SK-N-SH (cell line): ENCODE measurements around the gene MUCL1. TPM values are rescaled to one million over a fixed set of nuclear protein-coding genes. Genes with fewer than 3 reads are reported as not detected.
A peak's percentile ranks its signal among the peaks of the same experiment; 100 is the strongest.

ENCODE experiments used
- CTCF ChIA-PET: fragments of 300-600, 350-600 bp; formaldehyde crosslinking; extraction: SDS; loops from one replicate; lab custom pipeline; 2021; lab: Yijun Ruan, JAX
- POLR2A ChIA-PET: fragments of 350-600 bp; sonication (Branson Sonifier 250); formaldehyde crosslinking; extraction: SDS; loops from one replicate; lab custom pipeline; 2020; ENCODE audit warnings: antibody characterized with exemption, inconsistent platforms; lab: Yijun Ruan, JAX
- DNase-seq: peaks from one replicate; pipeline ENCODE4 v3.0.0; 2012
- H2AFZ ChIP-seq: fragments of 200-600 bp; sonication (generic); 2 replicates; pipeline ENCODE4 v1.8.1; 2016; ENCODE audit warnings: antibody characterized with exemption, mild to moderate bottlenecking, low read depth
- H3F3A ChIP-seq: fragments of 200-600 bp; sonication (generic); replicated peaks from 2 replicates; pipeline ENCODE3; 2016; ENCODE audit warnings: antibody characterized with exemption, mild to moderate bottlenecking; ENCODE audit not compliant: insufficient read depth
- H3K27ac ChIP-seq, 2 experiments: fragments of 200-500 bp in 1 of 2; fragments of 200-600 bp in 1 of 2; sonication (Bioruptor generic) in 1 of 2; sonication (generic), shearing (Covaris generic) in 1 of 2; 2 replicates each; pipeline versions ENCODE4 v1.5.1 to v1.6.1; 2014 to 2016; ENCODE audit warnings: low read depth in 2 of 2, inconsistent platforms in 1 of 2, low read length in 1 of 2, mild to moderate bottlenecking in 1 of 2, mixed read lengths in 1 of 2
- H3K27me3 ChIP-seq: fragments of 200-600 bp; sonication (generic), shearing (Covaris generic); 2 replicates; pipeline ENCODE4 v1.6.1; 2016; ENCODE audit warnings: mixed run types; ENCODE audit not compliant: insufficient read depth
- H3K36me3 ChIP-seq, 2 experiments: fragments of 200-500 bp in 1 of 2; fragments of 200-600 bp in 1 of 2; sonication (Bioruptor generic) in 1 of 2; sonication (generic) in 1 of 2; replicated peaks in 1 of 2; 2 replicates each; pipeline versions ENCODE3 to v1.5.1; 2014 to 2016; ENCODE audit warnings: low read length in 1 of 2, mild to moderate bottlenecking in 1 of 2; ENCODE audit not compliant: insufficient read depth in 2 of 2, control insufficient read depth in 1 of 2
- H3K4me1 ChIP-seq, 2 experiments: fragments of 200-500 bp in 1 of 2; fragments of 200-600 bp in 1 of 2; sonication (Bioruptor generic) in 1 of 2; sonication (generic), shearing (Covaris generic) in 1 of 2; 2 replicates each; pipeline versions ENCODE4 v1.5.1 to v1.6.1; 2014 to 2016; ENCODE audit warnings: low read depth in 1 of 2, low read length in 1 of 2, mixed run types in 1 of 2; ENCODE audit not compliant: insufficient read depth in 2 of 2, control insufficient read depth in 1 of 2
- H3K4me2 ChIP-seq: fragments of 200-600 bp; sonication (generic), shearing (Covaris generic); 2 replicates; pipeline ENCODE4 v1.6.1; 2017; ENCODE audit warnings: mixed run types
- H3K4me3 ChIP-seq, 2 experiments: fragments of 200-500 bp in 1 of 2; fragments of 200-600 bp in 1 of 2; sonication (Bioruptor generic) in 1 of 2; sonication (generic), shearing (Covaris generic) in 1 of 2; 2 replicates each; pipeline versions ENCODE4 v1.5.1 to v1.8.1; 2014 to 2016; ENCODE audit warnings: low read depth in 2 of 2, inconsistent platforms in 1 of 2, low read length in 1 of 2, mild to moderate bottlenecking in 1 of 2, mixed read lengths in 1 of 2, moderate library complexity in 1 of 2
- H3K79me2 ChIP-seq: fragments of 200-600 bp; sonication (generic); 2 replicates; pipeline ENCODE4 v1.8.1; 2017; ENCODE audit warnings: mild to moderate bottlenecking; ENCODE audit not compliant: insufficient read depth
- H3K9ac ChIP-seq: fragments of 200-600 bp; sonication (generic); 2 replicates; pipeline ENCODE4 v1.6.1; 2017; ENCODE audit warnings: mixed run types
- H3K9me2 ChIP-seq: fragments of 200-600 bp; sonication (generic); 2 replicates; pipeline ENCODE4 v1.6.1; 2017; ENCODE audit warnings: mixed run types
- H3K9me3 ChIP-seq: fragments of 200-600 bp; sonication (generic); 2 replicates; pipeline ENCODE4 v1.6.1; 2017; ENCODE audit warnings: mixed run types, mild to moderate bottlenecking, moderate library complexity
- H4K20me1 ChIP-seq: fragments of 200-600 bp; sonication (generic); 2 replicates; pipeline ENCODE4 v1.6.1; 2017; ENCODE audit warnings: mild to moderate bottlenecking, mixed run types; ENCODE audit not compliant: insufficient read depth
- ELF1 ChIP-seq: IDR thresholded peaks from 2 replicates; pipeline ENCODE4 v1.4.0; 2012
- EP300 ChIP-seq, 2 experiments: IDR thresholded peaks; 2 replicates each; pipeline versions ENCODE4 v1.4.0 to v1.6.1; 2012; ENCODE audit warnings: borderline replicate concordance in 1 of 2, low read depth in 1 of 2, low read length in 1 of 2
- EZH2phosphoT487 ChIP-seq: fragments of 200-600 bp; sonication (generic); IDR thresholded peaks from 2 replicates; pipeline ENCODE4 v1.6.1; 2017; ENCODE audit warnings: low read depth, mixed run types, mild to moderate bottlenecking, antibody characterized with exemption, moderate library complexity, borderline replicate concordance
- FOXJ3 ChIP-seq: sonication (generic); formaldehyde crosslinking; IDR thresholded peaks from 2 replicates; pipeline ENCODE4 v1.5.1; 2020; ENCODE audit warnings: mild to moderate bottlenecking, missing genetic modification reagents
- FOXM1 ChIP-seq: IDR thresholded peaks from 2 replicates; pipeline ENCODE4 v1.4.0; 2012; ENCODE audit warnings: low read depth, mild to moderate bottlenecking
- GABPA ChIP-seq: IDR thresholded peaks from 2 replicates; pipeline ENCODE4 v1.4.0; 2012; ENCODE audit warnings: low read depth, mild to moderate bottlenecking
- GATA2 ChIP-seq: sonication (generic); formaldehyde crosslinking; IDR thresholded peaks from 2 replicates; pipeline ENCODE4 v1.5.0; 2020; ENCODE audit warnings: mild to moderate bottlenecking, missing genetic modification reagents
- JUND ChIP-seq: IDR thresholded peaks from 2 replicates; pipeline ENCODE4 v1.4.0; 2012
- MXI1 ChIP-seq: IDR thresholded peaks from 2 replicates; pipeline ENCODE4 v1.6.1; 2012; ENCODE audit warnings: mild to moderate bottlenecking, low read depth, low read length, improper control_type of control experiment
- NFIC ChIP-seq: IDR thresholded peaks from 2 replicates; pipeline ENCODE4 v1.4.0; 2012; ENCODE audit warnings: borderline replicate concordance
- RFX5 ChIP-seq: IDR thresholded peaks from 2 replicates; pipeline ENCODE4 v1.6.1; 2012; ENCODE audit warnings: mild to moderate bottlenecking, improper control_type of control experiment, low read length
- SIN3A ChIP-seq: IDR thresholded peaks from 2 replicates; pipeline ENCODE4 v1.6.1; 2012; ENCODE audit warnings: low read depth, mild to moderate bottlenecking, low read length, moderate library complexity, borderline replicate concordance
- TCF12 ChIP-seq: IDR thresholded peaks from 2 replicates; pipeline ENCODE4 v1.4.0; 2012
- TEAD4 ChIP-seq: IDR thresholded peaks from 2 replicates; pipeline ENCODE4 v1.4.0; 2012; ENCODE audit warnings: mild to moderate bottlenecking, borderline replicate concordance; ENCODE audit not compliant: insufficient read depth
- WGBS: methylation state at CpG from one replicate; pipeline ENCODE4 v1.1.6; 2017; ENCODE audit warnings: low lambda C conversion rate; 5-methylcytosine and 5-hydroxymethylcytosine counted together
- polyA plus RNA-seq, 3 experiments: library from polyadenylated mRNA; depleted of rRNA; stranded (reverse); fragments of >200 nt; gene quantifications; 2 replicates each; pipeline ENCODE4 v1.2.3, GENCODE V29; 2012
- TF ChIP-seq, protein P1 (sequence below): fragments of 200-600 bp; sonication (generic); IDR thresholded peaks from 2 replicates; pipeline ENCODE4 v1.6.1; 2017; ENCODE audit warnings: antibody characterized with exemption, mild to moderate bottlenecking, moderate library complexity
- TF ChIP-seq, protein P2 (sequence below): IDR thresholded peaks from 2 replicates; pipeline ENCODE4; 2012
- TF ChIP-seq, protein P3 (sequence below): fragments of 150-350 bp; IDR thresholded peaks from 2 replicates; pipeline ENCODE4 v1.6.1; 2017; ENCODE audit warnings: antibody characterized with exemption, low read length, low read depth, borderline replicate concordance
- TF ChIP-seq, protein P4 (sequence below): IDR thresholded peaks from 2 replicates; pipeline ENCODE4 v1.4.0; 2012; ENCODE audit warnings: low read depth
- TF ChIP-seq, protein P5 (sequence below): IDR thresholded peaks from 2 replicates; pipeline ENCODE4 v1.6.1; 2012; ENCODE audit warnings: mild to moderate bottlenecking, low read depth, low read length, moderate library complexity

Gene MUCL1
- polyA plus RNA-seq, 1 of the 3 experiments (the other 2 are of a cell fraction): not detected

DNA sequence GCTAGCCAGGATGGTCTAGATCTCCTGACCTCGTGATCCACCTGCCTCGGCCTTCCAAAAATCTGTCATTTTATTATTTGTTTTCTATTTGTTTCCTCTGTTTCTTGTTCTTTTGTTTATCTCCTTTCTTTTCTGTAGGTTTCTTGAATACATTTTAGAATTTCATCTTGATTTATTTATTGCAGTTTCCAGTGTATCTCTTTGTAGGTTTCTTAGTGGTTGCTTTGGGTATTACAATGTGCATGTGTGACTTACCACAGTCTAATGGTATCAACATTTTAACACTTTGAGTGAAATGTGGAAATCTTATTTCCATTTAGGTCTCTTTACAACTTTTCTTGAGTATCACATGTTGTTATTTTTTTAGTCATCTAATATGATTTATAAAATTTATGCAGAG lies 29.9 kb upstream of the MUCL1 start:
- Histone ChIP-seq H2AFZ (no peak overlapping the region), H3K9ac (no peak overlapping the region), H3K9me2 (no peaks in the 10 kb centered on the region), H3K27ac (no peak overlapping the region), H4K20me1 (no peaks in the 10 kb centered on the region), H3K9me3 (no peaks in the 10 kb centered on the region), H3K36me3 (no peaks in the 10 kb centered on the region), H3K79me2 (no peaks in the 10 kb centered on the region)
- TF ChIP-seq, protein P1, sequence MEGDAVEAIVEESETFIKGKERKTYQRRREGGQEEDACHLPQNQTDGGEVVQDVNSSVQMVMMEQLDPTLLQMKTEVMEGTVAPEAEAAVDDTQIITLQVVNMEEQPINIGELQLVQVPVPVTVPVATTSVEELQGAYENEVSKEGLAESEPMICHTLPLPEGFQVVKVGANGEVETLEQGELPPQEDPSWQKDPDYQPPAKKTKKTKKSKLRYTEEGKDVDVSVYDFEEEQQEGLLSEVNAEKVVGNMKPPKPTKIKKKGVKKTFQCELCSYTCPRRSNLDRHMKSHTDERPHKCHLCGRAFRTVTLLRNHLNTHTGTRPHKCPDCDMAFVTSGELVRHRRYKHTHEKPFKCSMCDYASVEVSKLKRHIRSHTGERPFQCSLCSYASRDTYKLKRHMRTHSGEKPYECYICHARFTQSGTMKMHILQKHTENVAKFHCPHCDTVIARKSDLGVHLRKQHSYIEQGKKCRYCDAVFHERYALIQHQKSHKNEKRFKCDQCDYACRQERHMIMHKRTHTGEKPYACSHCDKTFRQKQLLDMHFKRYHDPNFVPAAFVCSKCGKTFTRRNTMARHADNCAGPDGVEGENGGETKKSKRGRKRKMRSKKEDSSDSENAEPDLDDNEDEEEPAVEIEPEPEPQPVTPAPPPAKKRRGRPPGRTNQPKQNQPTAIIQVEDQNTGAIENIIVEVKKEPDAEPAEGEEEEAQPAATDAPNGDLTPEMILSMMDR: peak; percentile 50
- no peak for TF ChIP-seq MXI1
- TF ChIP-seq, protein P2, sequence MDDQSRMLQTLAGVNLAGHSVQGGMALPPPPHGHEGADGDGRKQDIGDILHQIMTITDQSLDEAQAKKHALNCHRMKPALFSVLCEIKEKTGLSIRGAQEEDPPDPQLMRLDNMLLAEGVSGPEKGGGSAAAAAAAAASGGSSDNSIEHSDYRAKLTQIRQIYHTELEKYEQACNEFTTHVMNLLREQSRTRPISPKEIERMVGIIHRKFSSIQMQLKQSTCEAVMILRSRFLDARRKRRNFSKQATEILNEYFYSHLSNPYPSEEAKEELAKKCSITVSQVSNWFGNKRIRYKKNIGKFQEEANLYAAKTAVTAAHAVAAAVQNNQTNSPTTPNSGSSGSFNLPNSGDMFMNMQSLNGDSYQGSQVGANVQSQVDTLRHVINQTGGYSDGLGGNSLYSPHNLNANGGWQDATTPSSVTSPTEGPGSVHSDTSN: no peak
- TF ChIP-seq, all 33 proteins: peak for 1
- Histone ChIP-seq H3K4me2 (no peak overlapping the region), H3K27me3 (no peaks in the 10 kb centered on the region), H3K4me3 (no peak overlapping the region), H3F3A (no peaks in the 10 kb centered on the region), H3K4me1 (no peaks in the 10 kb centered on the region)
- no peak for DNase-seq
- WGBS: 5% methylated on average over 2 of the region's 2 CpGs
- CTCF ChIA-PET: no interaction called here
- POLR2A ChIA-PET: no interaction called here

DNA sequence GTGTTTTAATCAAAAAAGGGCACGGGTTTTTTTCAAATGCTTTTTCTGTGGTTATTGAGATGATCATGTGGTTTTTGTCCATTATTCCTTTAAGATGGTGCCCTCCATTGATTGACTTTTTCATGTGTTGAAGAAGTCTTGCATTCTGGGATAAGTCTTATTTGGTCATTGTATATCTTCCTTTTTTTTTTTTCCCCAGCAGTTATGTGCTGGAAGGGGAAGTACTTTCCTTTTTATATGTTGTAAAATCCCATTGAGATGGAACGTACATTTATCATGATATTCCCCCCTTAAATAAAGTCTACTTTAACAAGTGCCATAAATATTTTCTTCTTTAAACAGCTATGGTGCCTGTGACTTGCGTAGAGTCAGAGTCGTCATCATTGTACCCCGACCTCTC lies 24.8 kb upstream of the MUCL1 start:
- POLR2A ChIA-PET: no interaction called here
- TF ChIP-seq FOXJ3 (CRISPR knock-in tag) (no peak), NFIC (no peak), TEAD4 (no peak), GATA2 (CRISPR knock-in tag) (no peak), EP300 (IDR thresholded peaks at IDR 0.05; ENCODE audit: borderline replicate concordance in 1 of 2, low read depth in 1 of 2, low read length in 1 of 2) (no peak), TCF12 (no peak), ELF1 (no peak), RFX5 (no peak), EZH2phosphoT487 (no peak), JUND (no peak), FOXM1 (no peak), SIN3A (no peak), GABPA (no peak)
- TF ChIP-seq, protein P3, sequence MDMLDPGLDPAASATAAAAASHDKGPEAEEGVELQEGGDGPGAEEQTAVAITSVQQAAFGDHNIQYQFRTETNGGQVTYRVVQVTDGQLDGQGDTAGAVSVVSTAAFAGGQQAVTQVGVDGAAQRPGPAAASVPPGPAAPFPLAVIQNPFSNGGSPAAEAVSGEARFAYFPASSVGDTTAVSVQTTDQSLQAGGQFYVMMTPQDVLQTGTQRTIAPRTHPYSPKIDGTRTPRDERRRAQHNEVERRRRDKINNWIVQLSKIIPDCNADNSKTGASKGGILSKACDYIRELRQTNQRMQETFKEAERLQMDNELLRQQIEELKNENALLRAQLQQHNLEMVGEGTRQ: no peak
- TF ChIP-seq, protein P4, sequence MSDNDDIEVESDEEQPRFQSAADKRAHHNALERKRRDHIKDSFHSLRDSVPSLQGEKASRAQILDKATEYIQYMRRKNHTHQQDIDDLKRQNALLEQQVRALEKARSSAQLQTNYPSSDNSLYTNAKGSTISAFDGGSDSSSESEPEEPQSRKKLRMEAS: no peak
- TF ChIP-seq, protein P5, sequence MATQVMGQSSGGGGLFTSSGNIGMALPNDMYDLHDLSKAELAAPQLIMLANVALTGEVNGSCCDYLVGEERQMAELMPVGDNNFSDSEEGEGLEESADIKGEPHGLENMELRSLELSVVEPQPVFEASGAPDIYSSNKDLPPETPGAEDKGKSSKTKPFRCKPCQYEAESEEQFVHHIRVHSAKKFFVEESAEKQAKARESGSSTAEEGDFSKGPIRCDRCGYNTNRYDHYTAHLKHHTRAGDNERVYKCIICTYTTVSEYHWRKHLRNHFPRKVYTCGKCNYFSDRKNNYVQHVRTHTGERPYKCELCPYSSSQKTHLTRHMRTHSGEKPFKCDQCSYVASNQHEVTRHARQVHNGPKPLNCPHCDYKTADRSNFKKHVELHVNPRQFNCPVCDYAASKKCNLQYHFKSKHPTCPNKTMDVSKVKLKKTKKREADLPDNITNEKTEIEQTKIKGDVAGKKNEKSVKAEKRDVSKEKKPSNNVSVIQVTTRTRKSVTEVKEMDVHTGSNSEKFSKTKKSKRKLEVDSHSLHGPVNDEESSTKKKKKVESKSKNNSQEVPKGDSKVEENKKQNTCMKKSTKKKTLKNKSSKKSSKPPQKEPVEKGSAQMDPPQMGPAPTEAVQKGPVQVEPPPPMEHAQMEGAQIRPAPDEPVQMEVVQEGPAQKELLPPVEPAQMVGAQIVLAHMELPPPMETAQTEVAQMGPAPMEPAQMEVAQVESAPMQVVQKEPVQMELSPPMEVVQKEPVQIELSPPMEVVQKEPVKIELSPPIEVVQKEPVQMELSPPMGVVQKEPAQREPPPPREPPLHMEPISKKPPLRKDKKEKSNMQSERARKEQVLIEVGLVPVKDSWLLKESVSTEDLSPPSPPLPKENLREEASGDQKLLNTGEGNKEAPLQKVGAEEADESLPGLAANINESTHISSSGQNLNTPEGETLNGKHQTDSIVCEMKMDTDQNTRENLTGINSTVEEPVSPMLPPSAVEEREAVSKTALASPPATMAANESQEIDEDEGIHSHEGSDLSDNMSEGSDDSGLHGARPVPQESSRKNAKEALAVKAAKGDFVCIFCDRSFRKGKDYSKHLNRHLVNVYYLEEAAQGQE: no peak
- TF ChIP-seq, protein P2: no peak

More for the DNA sequence above, 24.8 kb upstream of the MUCL1 start:
- Histone ChIP-seq H3K4me1 (no peaks in the 10 kb centered on the region), H3K9ac (no peak overlapping the region), H3K79me2 (no peaks in the 10 kb centered on the region), H4K20me1 (no peaks in the 10 kb centered on the region), H3K4me2 (no peak overlapping the region), H2AFZ (no peak overlapping the region), H3K9me2 (no peaks in the 10 kb centered on the region), H3K27me3 (no peaks in the 10 kb centered on the region), H3K27ac (no peak overlapping the region), H3K4me3 (no peak overlapping the region), H3F3A (no peaks in the 10 kb centered on the region), H3K9me3 (no peaks in the 10 kb centered on the region), H3K36me3 (no peaks in the 10 kb centered on the region)
- DNase-seq: no peak
- 9% methylated on average over 5 of the region's 5 CpGs for WGBS
- CTCF ChIA-PET: no interaction called here
